CD4-positive, alpha-beta T cell (primary cell): ENCODE data around the gene POLR3K. TPM values are rescaled to one million over a fixed set of nuclear protein-coding genes. Genes with fewer than 3 reads are reported as not detected.

Source experiments
- ATAC-seq: fragments of 200-7000 bp; cut with Tn5 transposase; one replicate; pipeline ENCODE4 v1.10.0; 2022; ENCODE audit warnings: mild to moderate bottlenecking; ENCODE audit not compliant: poor library complexity
- CTCF ChIA-PET: fragments of 350-600 bp; sonication (Branson Sonifier 250); formaldehyde crosslinking; loops from one replicate; lab custom pipeline; 2021; ENCODE audit warnings: antibody characterized with exemption, inconsistent platforms; lab: Charles Lee
- POLR2A ChIA-PET: fragments of 350-600 bp; sonication (Branson Sonifier 250); formaldehyde crosslinking; loops from one replicate; lab custom pipeline; 2021; ENCODE audit warnings: antibody characterized with exemption, inconsistent platforms; lab: Charles Lee
- DNase-seq, 14 experiments: peaks; one replicate each; pipeline ENCODE4 v3.0.0-alpha.2; 2013 to 2020; ENCODE audit warnings: mixed read lengths in 2 of 14
- H3K27ac ChIP-seq, 2 donors: one replicate each; pipeline versions ENCODE4 v1.5.1 to v1.7.0; 2013; ENCODE audit warnings: low read length in 2 of 2, low read depth in 1 of 2, mild to moderate bottlenecking in 1 of 2
- H3K27me3 ChIP-seq, 2 experiments: 1 replicate in 1 of 2; 2 replicates in 1 of 2; pipeline versions ENCODE4 v1.6.1 to v1.7.0; 2013; ENCODE audit warnings: low read length in 2 of 2, control low read depth in 1 of 2, mild to moderate bottlenecking in 1 of 2, moderate library complexity in 1 of 2; ENCODE audit not compliant: insufficient read depth in 2 of 2, control insufficient read depth in 1 of 2
- H3K36me3 ChIP-seq: one replicate; pipeline ENCODE4 v1.6.1; 2013; ENCODE audit warnings: low read length, control low read depth; ENCODE audit not compliant: insufficient read depth
- H3K4me1 ChIP-seq: one replicate; pipeline ENCODE4 v1.6.1; 2013; ENCODE audit warnings: low read length, control low read depth; ENCODE audit not compliant: insufficient read depth
- H3K4me3 ChIP-seq: one replicate; pipeline ENCODE4 v1.5.1; 2013; ENCODE audit warnings: mild to moderate bottlenecking, low read length, moderate library complexity
- H3K9me3 ChIP-seq, 2 experiments: 1 replicate in 1 of 2; 2 replicates in 1 of 2; pipeline versions ENCODE4 v1.6.1 to v1.7.0; 2013; ENCODE audit warnings: low read length in 2 of 2, mild to moderate bottlenecking in 2 of 2, control low read depth in 1 of 2, moderate library complexity in 1 of 2; ENCODE audit not compliant: control insufficient read depth in 1 of 2, insufficient read depth in 1 of 2
- H3K27ac Mint-ChIP-seq: one replicate; pipeline ENCODE4 v1.8.0; 2020; ENCODE audit warnings: mixed read lengths
- H3K27me3 Mint-ChIP-seq: one replicate; pipeline ENCODE4 v1.8.0; 2021; ENCODE audit warnings: mixed read lengths
- H3K36me3 Mint-ChIP-seq: one replicate; pipeline ENCODE4 v1.8.0; 2021; ENCODE audit warnings: low read depth, mixed read lengths
- H3K4me1 Mint-ChIP-seq: one replicate; pipeline ENCODE4 v1.8.0; 2021; ENCODE audit warnings: low read depth, mixed read lengths
- H3K4me3 Mint-ChIP-seq: one replicate; pipeline ENCODE4 v1.8.0; 2020; ENCODE audit warnings: mild to moderate bottlenecking, mixed read lengths
- H3K9me3 Mint-ChIP-seq: one replicate; pipeline ENCODE4 v1.8.0; 2020; ENCODE audit warnings: mixed read lengths
- intact Hi-C, 2 experiments: fragments of 100-400 bp; cut with DNase I in 1 of 2; cut with micrococcal nuclease in 1 of 2; formaldehyde crosslinking; loops; one replicate each; pipeline versions ENCODE4 v1.15.1 to v1.9.0; 2023 to 2025; cut with DNase I, micrococcal nuclease
- total RNA-seq, 174 experiments: library from RNA in 2 of 174; stranded (reverse) in 2 of 174; gene quantifications; one replicate each; pipeline ENCODE4 v1.2.3 and lab custom pipeline; 2021 to 2026
- TF ChIP-seq, protein P1 (sequence below): fragments of 200-600 bp; IDR thresholded peaks from one replicate; pipeline ENCODE4 v1.8.0; 2022; ENCODE audit warnings: antibody characterized with exemption, mild to moderate bottlenecking

Gene POLR3K
- total RNA-seq, 2 experiments from 2014 or later: 4.1 TPM

DNA sequence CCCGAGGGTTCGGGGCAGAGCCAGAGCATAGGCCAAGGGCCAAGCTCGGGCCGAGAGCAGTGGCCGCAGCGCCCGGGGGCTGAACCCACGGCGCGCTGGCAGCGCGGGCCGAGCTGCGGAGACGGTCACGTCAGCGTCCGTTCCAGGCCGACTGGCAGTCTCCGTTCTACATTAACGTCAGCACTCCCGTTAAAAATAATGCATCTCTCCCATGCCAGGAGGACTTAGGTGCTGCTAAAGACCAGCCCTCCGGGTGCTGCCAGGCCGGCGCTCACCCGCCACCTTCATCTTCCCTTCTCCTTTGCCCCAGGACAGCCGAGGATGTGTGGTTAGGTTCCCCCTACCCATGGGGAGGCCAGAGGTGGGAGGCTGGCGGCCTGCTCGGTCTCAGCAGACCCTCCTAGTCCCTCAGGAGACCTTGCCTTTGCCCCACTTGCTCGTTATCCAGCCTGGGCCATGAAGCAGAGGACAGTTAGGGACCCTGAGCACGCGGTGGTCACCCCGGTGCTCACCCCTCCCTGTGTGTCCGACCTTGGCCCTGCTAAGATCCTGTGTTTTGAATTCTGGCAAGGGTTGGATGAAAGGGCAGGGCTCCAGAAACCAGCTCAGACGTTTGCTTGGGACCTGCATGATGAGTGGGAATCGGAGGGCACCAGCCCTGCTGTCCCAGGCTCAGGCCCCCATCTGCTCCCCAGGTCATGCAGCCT is 25.2 kb upstream of the POLR3K start:
- no peaks in the 10 kb centered on the region for H3K9me3 Mint-ChIP-seq
- H3K36me3 Mint-ChIP-seq: peaks cover 1% of the 10 kb centered on the region
- H3K27ac Mint-ChIP-seq: peak overlapping the region; percentile 77
- Histone ChIP-seq H3K4me1 (peaks cover 38% of the 10 kb centered on the region), H3K27ac (peak overlapping the region in 1 of 2 donors; percentile 40), H3K4me3 (peak overlapping the region; percentile 73), H3K27me3 (peaks cover under 1 to 7% of the 10 kb centered on the region in 2 experiments), H3K9me3 (no peaks in the 10 kb centered on the region), H3K36me3 (peaks cover 9% of the 10 kb centered on the region)
- intact Hi-C loops: loop anchor here in 1 of 2 experiments (2.0 kb wide), 1 partner anchor 24 kb away; no protein-coding TSS in a partner anchor
- TF ChIP-seq, protein P1, sequence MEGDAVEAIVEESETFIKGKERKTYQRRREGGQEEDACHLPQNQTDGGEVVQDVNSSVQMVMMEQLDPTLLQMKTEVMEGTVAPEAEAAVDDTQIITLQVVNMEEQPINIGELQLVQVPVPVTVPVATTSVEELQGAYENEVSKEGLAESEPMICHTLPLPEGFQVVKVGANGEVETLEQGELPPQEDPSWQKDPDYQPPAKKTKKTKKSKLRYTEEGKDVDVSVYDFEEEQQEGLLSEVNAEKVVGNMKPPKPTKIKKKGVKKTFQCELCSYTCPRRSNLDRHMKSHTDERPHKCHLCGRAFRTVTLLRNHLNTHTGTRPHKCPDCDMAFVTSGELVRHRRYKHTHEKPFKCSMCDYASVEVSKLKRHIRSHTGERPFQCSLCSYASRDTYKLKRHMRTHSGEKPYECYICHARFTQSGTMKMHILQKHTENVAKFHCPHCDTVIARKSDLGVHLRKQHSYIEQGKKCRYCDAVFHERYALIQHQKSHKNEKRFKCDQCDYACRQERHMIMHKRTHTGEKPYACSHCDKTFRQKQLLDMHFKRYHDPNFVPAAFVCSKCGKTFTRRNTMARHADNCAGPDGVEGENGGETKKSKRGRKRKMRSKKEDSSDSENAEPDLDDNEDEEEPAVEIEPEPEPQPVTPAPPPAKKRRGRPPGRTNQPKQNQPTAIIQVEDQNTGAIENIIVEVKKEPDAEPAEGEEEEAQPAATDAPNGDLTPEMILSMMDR: no peak
- ChIA-PET CTCF (interaction anchor here (1.5 to 1.6 kb wide), 3 partner anchors 13 to 29 kb away, joined by 5 to 7 read pairs (median 5); no protein-coding TSS in a partner anchor), POLR2A (interaction anchor here (1.6 to 1.9 kb wide), 2 partner anchors 18 to 26 kb away, joined by 5 to 6 read pairs; partner anchors contain the start of genes POLR3K and SNRNP25)
- peaks cover 14% of the 10 kb centered on the region for H3K27me3 Mint-ChIP-seq
- peak in 2 of 14 experiments; percentile 11 to 17 for DNase-seq
- ATAC-seq: peak; percentile 10
- H3K4me3 Mint-ChIP-seq: peak overlapping the region; percentile 91
- peaks cover 32% of the 10 kb centered on the region for H3K4me1 Mint-ChIP-seq

DNA sequence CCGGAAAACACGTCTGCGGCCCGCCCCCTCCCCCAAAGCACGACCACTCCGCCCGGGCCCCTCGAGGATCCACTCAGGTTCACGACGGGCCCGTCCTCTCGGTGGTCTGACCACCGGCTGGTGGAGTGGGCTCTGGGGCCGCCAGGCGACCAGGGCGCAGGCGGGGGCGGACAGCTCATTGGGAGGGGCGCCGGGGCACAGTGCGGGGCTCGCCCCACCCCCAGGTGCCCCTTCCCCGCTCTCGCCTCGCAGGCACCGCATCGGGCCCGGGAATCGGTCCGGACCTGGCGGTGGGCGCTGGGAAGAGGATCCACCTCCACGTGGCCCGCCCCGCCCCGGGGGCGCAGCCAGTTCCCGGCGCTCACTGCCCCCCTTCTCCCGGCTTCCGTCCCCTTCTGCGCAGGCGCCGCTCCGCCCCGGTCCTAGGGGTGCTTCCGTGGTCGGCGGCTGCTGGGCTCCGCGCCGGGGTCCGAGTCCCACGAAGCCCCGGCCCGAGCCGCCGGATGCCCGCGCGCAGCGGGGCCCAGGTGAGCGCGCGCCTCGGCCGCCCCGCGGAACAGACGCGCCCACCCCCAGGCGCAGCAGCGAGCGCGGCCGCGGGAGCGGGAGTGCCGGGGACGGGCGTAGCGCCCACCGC is 24.5 kb upstream of the POLR3K start, which contains the start of gene MPG:
TSS of gene MPG (plus strand) at position 419 of the 637 bp plus-strand sequence. CDS start at position 504, 85 bp downstream.
- TF ChIP-seq, protein P1: no peak
- no peaks in the 10 kb centered on the region for H3K36me3 Mint-ChIP-seq
- ATAC-seq (peak; percentile 88), DNase-seq (peak; percentile 62 to 89 (median 80))
- H3K4me3 Mint-ChIP-seq: peak within 1 kb of the TSS; percentile 91
- peaks cover 28% of the 10 kb centered on the region for H3K4me1 Mint-ChIP-seq
- no peaks in the 10 kb centered on the region for H3K9me3 Mint-ChIP-seq
- Histone ChIP-seq H3K27ac (peak within 1 kb of the TSS in 1 of 2 donors; percentile 40), H3K27me3 (peaks cover 7 to 13% of the 10 kb centered on the region in 2 experiments), H3K4me1 (peaks cover 34% of the 10 kb centered on the region), H3K36me3 (peaks cover 9% of the 10 kb centered on the region), H3K9me3 (no peaks in the 10 kb centered on the region), H3K4me3 (peak within 1 kb of the TSS; percentile 73)
- ChIA-PET CTCF (interaction anchor here (1.6 to 2.6 kb wide), 3 partner anchors 12 to 29 kb away, joined by 5 to 13 read pairs (median 7); no protein-coding TSS in a partner anchor), POLR2A (interaction anchor here (1.6 kb wide), 1 partner anchor 19 kb away, joined by 5 read pairs; no protein-coding TSS in a partner anchor)
- peak within 1 kb of the TSS; percentile 77 for H3K27ac Mint-ChIP-seq
- intact Hi-C loops: loop anchor here in 1 of 2 experiments (2.0 kb wide), 1 partner anchor 23 kb away; no protein-coding TSS in a partner anchor
- H3K27me3 Mint-ChIP-seq: peaks cover 20% of the 10 kb centered on the region

GRCh38 chr16:77273-77806 is 23.9 kb upstream of the POLR3K start:
- intact Hi-C loops: no loop called here
- H3K4me1 Mint-ChIP-seq: peaks cover 26% of the 10 kb centered on the region
- Histone ChIP-seq H3K27ac (no peak overlapping the region), H3K36me3 (peaks cover 8% of the 10 kb centered on the region), H3K9me3 (no peaks in the 10 kb centered on the region), H3K4me1 (peaks cover 37% of the 10 kb centered on the region), H3K27me3 (peaks cover 10 to 16% of the 10 kb centered on the region in 2 experiments), H3K4me3 (peak overlapping the region; percentile 73)
- TF ChIP-seq, protein P1: no peak
- H3K4me3 Mint-ChIP-seq: peak overlapping the region; percentile 86
- H3K27me3 Mint-ChIP-seq: peaks cover 23% of the 10 kb centered on the region
- DNase-seq (peak in 5 of 14 experiments; percentile 34 to 48 (median 40)), ATAC-seq (peak; percentile 15)
- ChIA-PET CTCF (interaction anchor here (1.6 to 2.6 kb wide), 2 partner anchors 19 to 30 kb away, joined by 7 to 13 read pairs; no protein-coding TSS in a partner anchor), POLR2A (interaction anchor here (0.6 kb wide), 1 partner anchor 19 kb away, joined by 3 read pairs; no protein-coding TSS in a partner anchor)
- H3K9me3 Mint-ChIP-seq: no peaks in the 10 kb centered on the region
- no peaks in the 10 kb centered on the region for H3K36me3 Mint-ChIP-seq
- H3K27ac Mint-ChIP-seq: peak overlapping the region; percentile 20
